Tibial artery (tissue), 4 donors: Measurements from ENCODE around the gene OR10G3.
"Not testable (repeated sequence)": the region's sequence is repeated elsewhere in the genome, so short reads cannot be mapped to it uniquely, and the experiment has no call there.

Experiments
- DNase-seq, 2 donors: peaks; one replicate each; pipeline ENCODE4 v3.0.0-alpha.2; 2019
- H3K27ac ChIP-seq, 2 donors: fragments of 200-600 bp; sonication (generic) in 1 of 2; 1 replicate in 1 of 2; 2 replicates in 1 of 2; pipeline ENCODE4 v1.5.1; 2018 to 2019; ENCODE audit warnings: mild to moderate bottlenecking in 1 of 2
- H3K27me3 ChIP-seq, 2 donors: fragments of 200-600 bp; sonication (generic) in 1 of 2; one replicate each; pipeline versions ENCODE4 v1.5.1 to v1.6.0; 2016 to 2019
- H3K36me3 ChIP-seq, 3 donors: fragments of 200-600 bp; sonication (generic) in 2 of 3; one replicate each; pipeline ENCODE4 v1.5.1; 2016 to 2019; ENCODE audit warnings: mild to moderate bottlenecking in 2 of 3
- H3K4me1 ChIP-seq, 4 donors: fragments of 200-600 bp; sonication (generic) in 2 of 4; 1 replicate in 3 of 4; 2 replicates in 1 of 4; pipeline ENCODE4 v1.5.1; 2016 to 2019
- H3K4me3 ChIP-seq, 2 donors: fragments of 200-600 bp; sonication (generic) in 1 of 2; 1 replicate in 1 of 2; 2 replicates in 1 of 2; pipeline ENCODE4 v1.5.1; 2018 to 2019; ENCODE audit warnings: mild to moderate bottlenecking in 2 of 2
- H3K9me3 ChIP-seq, 3 donors: fragments of 200-600 bp; sonication (generic) in 1 of 3; one replicate each; pipeline ENCODE4 v1.5.1; 2016 to 2019
- intact Hi-C: fragments of 100-400 bp; cut with DNase I; formaldehyde crosslinking; loops from one replicate; pipeline ENCODE4 v1.15.0; 2023; ENCODE audit warnings: low total_unique reads
- TF ChIP-seq, protein P1 (sequence below), 2 experiments: fragments of 200-600 bp in 1 of 2; fragments of 450-650 bp in 1 of 2; IDR thresholded peaks; one replicate each; pipeline ENCODE4 v1.5.1; 2017 to 2019; ENCODE audit warnings: antibody characterized with exemption in 2 of 2, mild to moderate bottlenecking in 1 of 2, moderate library complexity in 1 of 2

The OR10G3 gene

DNA sequence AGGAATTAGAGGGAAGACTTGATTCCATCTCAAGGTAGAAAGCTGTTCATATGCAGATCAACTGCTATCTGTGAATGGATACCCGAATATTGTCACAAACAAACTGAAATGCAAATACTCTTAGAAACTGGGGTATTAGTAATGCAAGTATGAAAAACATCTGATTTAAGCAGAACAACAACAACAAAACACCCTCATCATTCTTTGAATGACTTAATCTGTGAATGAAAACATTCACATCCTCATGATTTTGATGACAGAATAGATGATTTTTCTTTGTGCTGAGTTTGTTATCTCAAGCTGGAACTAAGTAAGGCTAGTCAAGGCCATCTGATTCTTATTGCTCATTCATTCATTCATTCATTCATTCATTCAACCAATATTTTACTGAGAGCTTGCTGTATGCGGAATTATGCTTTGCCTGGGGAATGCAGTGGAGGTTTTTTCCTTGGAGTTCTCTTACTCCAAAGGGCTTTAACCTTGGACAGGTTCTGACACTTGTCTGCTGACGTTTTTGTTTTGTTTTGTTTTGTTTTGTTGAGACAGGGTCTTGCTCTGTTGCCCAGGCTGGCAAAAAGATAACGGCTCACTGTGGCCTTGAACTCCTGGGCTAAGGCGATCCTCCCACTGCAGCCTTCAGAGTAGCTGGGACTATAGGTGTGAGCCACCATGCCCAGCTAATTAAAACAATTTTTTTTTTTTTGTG is 23.3 kb downstream of the OR10G3 start:
- no peak overlapping the region for H3K4me3 ChIP-seq
- H3K27ac ChIP-seq, result peak overlapping the region; percentile 49 to 73
- TF ChIP-seq, protein P1, sequence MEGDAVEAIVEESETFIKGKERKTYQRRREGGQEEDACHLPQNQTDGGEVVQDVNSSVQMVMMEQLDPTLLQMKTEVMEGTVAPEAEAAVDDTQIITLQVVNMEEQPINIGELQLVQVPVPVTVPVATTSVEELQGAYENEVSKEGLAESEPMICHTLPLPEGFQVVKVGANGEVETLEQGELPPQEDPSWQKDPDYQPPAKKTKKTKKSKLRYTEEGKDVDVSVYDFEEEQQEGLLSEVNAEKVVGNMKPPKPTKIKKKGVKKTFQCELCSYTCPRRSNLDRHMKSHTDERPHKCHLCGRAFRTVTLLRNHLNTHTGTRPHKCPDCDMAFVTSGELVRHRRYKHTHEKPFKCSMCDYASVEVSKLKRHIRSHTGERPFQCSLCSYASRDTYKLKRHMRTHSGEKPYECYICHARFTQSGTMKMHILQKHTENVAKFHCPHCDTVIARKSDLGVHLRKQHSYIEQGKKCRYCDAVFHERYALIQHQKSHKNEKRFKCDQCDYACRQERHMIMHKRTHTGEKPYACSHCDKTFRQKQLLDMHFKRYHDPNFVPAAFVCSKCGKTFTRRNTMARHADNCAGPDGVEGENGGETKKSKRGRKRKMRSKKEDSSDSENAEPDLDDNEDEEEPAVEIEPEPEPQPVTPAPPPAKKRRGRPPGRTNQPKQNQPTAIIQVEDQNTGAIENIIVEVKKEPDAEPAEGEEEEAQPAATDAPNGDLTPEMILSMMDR (IDR thresholded peaks at IDR 0.05), result no peak
- peaks cover 0 to 6% (median 2%) of the 10 kb centered on the region in 4 donors for H3K4me1 ChIP-seq
- intact Hi-C loops, result loop anchor here (5.0 kb wide), 1 partner anchor 54 kb away; no protein-coding TSS in a partner anchor
- H3K27me3 ChIP-seq, result no peaks in the 10 kb centered on the region
- no peak for DNase-seq
- H3K9me3 ChIP-seq, result no peaks in the 10 kb centered on the region
- H3K36me3 ChIP-seq, result no peaks in the 10 kb centered on the region

DNA sequence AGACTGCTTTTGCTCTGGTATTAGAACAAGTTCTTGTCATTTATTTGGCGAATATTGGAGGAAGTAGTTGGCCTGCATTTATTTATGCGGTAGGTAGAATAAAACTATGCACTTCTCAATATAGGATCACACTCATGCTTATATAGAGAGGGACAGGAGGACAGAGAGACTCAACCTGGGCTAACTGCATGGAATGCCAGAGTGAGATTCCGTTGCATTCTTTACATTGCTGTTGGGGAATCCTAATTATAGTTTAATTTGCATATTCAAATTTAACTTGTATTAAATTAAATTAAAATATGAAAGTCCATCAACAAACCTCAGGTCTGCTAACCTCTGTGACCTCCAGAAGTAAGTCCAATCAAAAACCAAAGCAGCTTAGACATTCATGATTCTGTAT is 26.6 kb downstream of the OR10G3 start:
- Histone ChIP-seq H3K36me3 (no peaks in the 10 kb centered on the region), H3K27me3 (no peaks in the 10 kb centered on the region), H3K27ac (no peak overlapping the region), H3K9me3 (no peaks in the 10 kb centered on the region), H3K4me1 (peaks cover 0 to 6% (median 2%) of the 10 kb centered on the region in 4 donors), H3K4me3 (no peak overlapping the region)
- no peak for DNase-seq
- TF ChIP-seq, protein P1 (IDR thresholded peaks at IDR 0.05), result no peak
- intact Hi-C loops, result no loop called here

DNA sequence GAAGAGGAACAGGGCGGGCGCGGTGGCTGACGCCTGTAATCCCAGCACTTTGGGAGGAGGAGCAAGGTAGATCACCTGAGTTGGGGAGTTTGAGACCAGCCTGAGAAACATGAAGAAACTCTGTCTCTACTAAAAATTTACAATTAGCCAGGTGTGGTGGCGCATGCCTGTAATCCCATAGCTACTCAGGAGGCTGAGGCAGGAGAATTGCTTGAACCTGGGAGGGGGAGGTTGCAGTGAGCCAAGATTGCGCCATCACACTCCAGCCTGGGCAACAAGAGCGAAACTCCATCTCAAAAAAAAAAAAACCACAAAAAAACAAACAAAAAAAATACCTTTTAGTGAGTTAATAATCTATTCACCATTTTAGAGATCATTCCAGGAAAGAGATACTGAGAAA is 35.3 kb downstream of the OR10G3 start:
- H3K4me1 ChIP-seq, intact Hi-C loops, H3K27ac ChIP-seq, H3K36me3 ChIP-seq, DNase-seq, H3K9me3 ChIP-seq, H3K4me3 ChIP-seq: not testable (repeated sequence)
- peaks cover 0 to 13% of the 10 kb centered on the region in 2 donors for H3K27me3 ChIP-seq

DNA sequence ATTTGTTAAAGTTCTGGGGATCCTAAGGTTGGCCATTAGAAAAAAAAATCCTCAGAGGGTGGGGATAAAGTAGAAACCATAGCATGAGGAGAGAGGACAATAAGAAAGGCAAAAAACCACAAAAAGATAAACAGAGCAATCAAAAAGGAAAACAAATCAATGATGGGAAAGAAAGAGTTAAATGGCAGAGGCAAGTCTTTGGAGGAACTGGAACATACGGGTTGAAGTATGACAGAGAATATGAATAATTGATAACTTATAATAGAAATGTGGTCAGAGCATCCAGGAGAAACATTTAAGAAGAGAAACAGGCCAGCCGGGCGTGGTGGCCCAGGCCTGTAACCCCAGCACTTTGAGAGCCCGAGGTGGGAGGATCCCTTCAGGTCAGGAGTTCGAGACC is 35.9 kb downstream of the OR10G3 start:
- no peak for DNase-seq
- intact Hi-C loops, result no loop called here
- Histone ChIP-seq H3K27me3 (peaks cover 0 to 18% of the 10 kb centered on the region in 2 donors), H3K36me3 (no peaks in the 10 kb centered on the region), H3K4me1 (no peaks in the 10 kb centered on the region), H3K9me3 (no peaks in the 10 kb centered on the region), H3K4me3 (no peak overlapping the region), H3K27ac (no peak overlapping the region)
- TF ChIP-seq, protein P1 (IDR thresholded peaks at IDR 0.05), result no peak

DNA sequence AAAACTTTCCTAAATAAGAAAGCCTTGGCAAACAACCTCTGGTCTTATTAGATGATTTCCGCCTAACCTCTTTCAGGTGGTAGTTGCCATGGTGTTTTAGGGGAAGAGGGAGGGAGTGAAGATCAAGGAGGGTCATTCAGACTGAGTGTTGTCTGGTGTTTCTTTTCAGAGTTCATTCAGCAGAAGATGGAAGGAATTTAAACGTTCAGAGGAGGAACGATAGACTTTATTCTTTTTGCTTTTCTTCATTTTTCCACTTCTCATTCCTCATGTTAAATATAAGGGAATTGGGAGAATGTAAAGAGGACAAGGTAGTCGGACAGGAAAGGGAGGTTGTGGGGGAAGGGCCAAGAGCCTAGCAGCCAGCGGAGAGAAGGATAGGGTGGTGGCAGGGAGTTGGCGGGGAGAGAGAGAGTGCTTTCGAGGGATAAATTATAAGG is 36.3 kb downstream of the OR10G3 start:
- no peak for DNase-seq
- H3K27ac ChIP-seq, result no peak overlapping the region
- H3K4me1 ChIP-seq, result no peaks in the 10 kb centered on the region
- no peaks in the 10 kb centered on the region for H3K36me3 ChIP-seq
- intact Hi-C loops, result no loop called here
- H3K27me3 ChIP-seq, result peaks cover 0 to 20% of the 10 kb centered on the region in 2 donors
- no peak overlapping the region for H3K4me3 ChIP-seq
- H3K9me3 ChIP-seq, result no peaks in the 10 kb centered on the region
- TF ChIP-seq, protein P1 (IDR thresholded peaks at IDR 0.05), result no peak

DNA sequence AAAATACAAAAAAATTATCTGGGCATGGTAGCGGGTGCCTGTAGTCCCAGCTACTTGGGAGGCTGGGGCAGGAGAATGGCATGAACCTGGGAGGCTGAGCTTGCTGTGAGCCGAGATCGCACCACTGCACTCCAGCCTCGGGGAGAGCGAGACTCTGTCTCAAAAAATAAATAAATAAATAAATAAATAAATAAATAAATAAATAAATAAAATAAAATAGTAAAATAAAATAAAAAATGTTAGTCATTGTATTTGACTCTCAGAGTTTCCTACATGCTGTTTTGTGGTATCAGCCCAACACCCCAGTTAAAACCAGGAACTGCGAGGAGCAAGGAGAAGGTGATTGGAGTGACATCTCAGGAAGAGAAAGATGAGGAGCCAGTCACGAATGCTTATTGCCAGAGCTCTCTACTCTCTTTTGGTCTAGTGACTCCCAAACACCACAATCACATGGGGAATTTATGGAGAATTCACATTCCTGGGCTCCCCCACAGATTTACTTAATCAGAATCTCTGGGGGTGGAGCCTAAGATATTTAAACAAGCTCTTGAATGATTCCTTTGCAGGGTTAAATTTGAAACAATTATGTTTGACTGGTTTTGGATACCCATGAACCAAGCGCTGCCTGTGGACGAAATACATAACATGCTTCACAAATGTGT is 38.3 kb downstream of the OR10G3 start:
- TF ChIP-seq, protein P1 (IDR thresholded peaks at IDR 0.05), result no peak
- DNase-seq, result no peak
- H3K27me3 ChIP-seq, result peaks cover 0 to 38% of the 10 kb centered on the region in 2 donors
- H3K36me3 ChIP-seq, result no peaks in the 10 kb centered on the region
- intact Hi-C loops, result no loop called here
- H3K4me3 ChIP-seq, result no peak overlapping the region
- no peak overlapping the region for H3K27ac ChIP-seq
- no peaks in the 10 kb centered on the region for H3K9me3 ChIP-seq
- H3K4me1 ChIP-seq, result peaks cover 0 to 5% (median 4%) of the 10 kb centered on the region in 4 donors
